CD4-positive, alpha-beta T cell treated with Interleukin-17A for 1 hour (primary cell): Measurements from ENCODE around the gene GRIA1.

Experiments used
- DNase-seq: peaks from one replicate; pipeline ENCODE4 v3.0.0-alpha.2; 2020

GRIA1 gene

DNA sequence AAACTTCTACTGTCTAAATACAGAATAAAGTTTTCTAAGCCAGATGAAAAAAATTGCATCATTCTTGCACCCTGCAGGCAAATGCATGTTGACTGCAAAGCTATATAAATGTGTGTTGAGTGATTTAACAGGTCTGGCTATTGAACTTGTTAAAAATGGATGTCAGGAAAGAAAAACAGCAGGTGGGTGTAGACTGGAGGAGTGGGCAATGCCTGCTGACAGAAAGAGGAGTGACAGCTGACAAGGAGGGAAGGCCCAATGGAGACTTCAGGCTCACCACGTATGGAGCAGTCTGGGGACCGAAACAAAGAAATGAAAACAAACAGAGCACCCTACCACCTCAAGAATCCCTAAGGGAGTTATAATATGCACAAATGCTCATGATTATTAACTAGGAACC lies 127.8 kb downstream of the GRIA1 start:
- DNase-seq: no peak

DNA sequence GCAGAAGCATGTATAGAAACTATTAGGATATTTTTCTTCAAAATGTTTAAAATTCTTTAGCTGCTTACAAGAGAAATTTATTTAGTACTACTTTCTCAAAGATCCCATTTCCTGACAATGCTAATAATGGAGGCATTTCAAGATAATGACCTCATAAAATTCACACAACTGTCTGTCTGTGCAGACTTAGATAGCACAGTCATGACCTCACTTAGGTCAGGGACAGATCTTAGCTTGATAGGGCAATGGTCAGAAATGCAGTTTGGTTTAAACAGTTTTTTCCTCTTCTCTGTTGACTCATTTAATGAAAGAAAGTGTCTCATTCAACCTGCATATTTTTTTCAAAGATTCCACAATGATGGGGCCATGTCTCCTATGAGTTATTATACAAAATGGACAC lies 128.4 kb downstream of the GRIA1 start:
- no peak for DNase-seq

GRCh38 chr5:153619771-153620170 lies 129.3 kb downstream of the GRIA1 start:
- no peak for DNase-seq

GRCh38 chr5:153623124-153623523 lies 132.7 kb downstream of the GRIA1 start:
- no peak for DNase-seq

GRCh38 chr5:153623751-153624450 lies 133.4 kb downstream of the GRIA1 start:
- DNase-seq: no peak

GRCh38 chr5:153624451-153624765 lies 133.9 kb downstream of the GRIA1 start:
- no peak for DNase-seq

- no peak for DNase-seq
Measured at GRCh38 chr5:153625826-153626354, 135.4 kb downstream of the GRIA1 start.

- no peak for DNase-seq
Measured at GRCh38 chr5:153626836-153627235, 136.4 kb downstream of the GRIA1 start.

GRCh38 chr5:153629027-153629895 lies 138.8 kb downstream of the GRIA1 start:
- no peak for DNase-seq

- no peak for DNase-seq
Measured at GRCh38 chr5:153630546-153630945, 140.1 kb downstream of the GRIA1 start.

GRCh38 chr5:153632748-153633290 lies 142.3 kb downstream of the GRIA1 start:
- no peak for DNase-seq

- no peak for DNase-seq
Measured at GRCh38 chr5:153636670-153637451, 146.4 kb downstream of the GRIA1 start.

DNA sequence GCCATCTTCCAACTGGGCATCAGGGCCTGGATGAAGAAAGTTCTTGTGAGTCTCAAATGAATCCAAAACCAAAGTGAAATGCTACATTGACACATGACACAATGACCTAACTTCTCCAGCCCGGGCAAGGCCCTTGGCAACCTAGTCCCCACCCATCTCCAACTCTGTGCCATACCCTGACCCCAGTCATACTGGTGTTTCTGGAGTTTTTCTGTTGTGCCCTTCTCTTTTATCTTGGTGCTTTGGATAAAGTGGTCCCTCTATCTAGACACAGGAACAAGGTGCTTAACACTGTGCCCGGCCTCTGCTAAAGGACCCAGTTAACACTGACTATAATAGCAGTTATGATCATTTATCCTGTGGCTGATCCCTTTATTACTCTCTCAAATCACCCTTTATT lies 149.8 kb downstream of the GRIA1 start:
- DNase-seq: no peak

DNA sequence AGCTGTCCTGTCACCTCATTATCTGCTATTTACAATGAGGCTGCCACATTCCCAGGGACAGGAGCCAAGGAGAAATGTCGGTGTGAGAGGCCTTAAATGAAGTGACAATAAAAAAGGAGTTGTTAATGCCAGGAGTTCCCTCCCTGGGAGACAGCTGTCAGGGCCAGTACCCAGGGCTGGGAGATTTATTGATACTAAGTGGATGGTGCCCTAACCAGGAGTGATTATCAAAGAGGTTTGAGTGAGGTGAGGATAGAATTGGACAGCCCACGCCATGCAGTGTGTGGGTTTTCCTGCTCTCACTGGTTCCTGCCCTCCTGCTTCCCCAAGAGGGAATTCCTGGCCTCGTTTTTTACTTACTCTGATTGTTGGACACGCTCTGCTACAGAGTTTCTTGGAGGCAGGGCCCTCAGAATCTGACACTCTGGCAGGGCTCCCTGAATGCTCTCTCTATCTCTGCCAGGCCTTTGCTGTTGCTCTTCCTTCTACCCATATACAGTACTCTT lies 150.8 kb downstream of the GRIA1 start:
- no peak for DNase-seq

GRCh38 chr5:153654504-153655200 lies 164.2 kb downstream of the GRIA1 start:
- no peak for DNase-seq

- no peak for DNase-seq
Measured at GRCh38 chr5:153655201-153655510, 164.7 kb downstream of the GRIA1 start.

- no peak for DNase-seq
Measured at GRCh38 chr5:153658149-153658548, 167.7 kb downstream of the GRIA1 start.

- no peak for DNase-seq
Measured at GRCh38 chr5:153658606-153659005, 168.1 kb downstream of the GRIA1 start.

GRCh38 chr5:153659039-153659736 lies 168.7 kb downstream of the GRIA1 start:
- no peak for DNase-seq

- DNase-seq: no peak
Measured at GRCh38 chr5:153660919-153661318, 170.4 kb downstream of the GRIA1 start.

- no peak for DNase-seq
Measured at GRCh38 chr5:153661897-153662296, 171.4 kb downstream of the GRIA1 start.

- DNase-seq: no peak
Measured at GRCh38 chr5:153670101-153670500, 179.6 kb downstream of the GRIA1 start.
